GM23248 (cell line): ENCODE data around the gene COX19. TPM values are rescaled to one million over a fixed set of nuclear protein-coding genes. Genes with fewer than 3 reads are reported as not detected.

Experiments
- DNase-seq: peaks from one replicate; pipeline ENCODE4 v3.0.0-alpha.2; 2015
- H2AFZ ChIP-seq: fragments of 200-600 bp; sonication (generic); 2 replicates; pipeline ENCODE4 v1.6.1; 2016; ENCODE audit warnings: antibody characterized with exemption
- H3F3A ChIP-seq: fragments of 200-600 bp; sonication (generic); 2 replicates; pipeline ENCODE4 v1.6.1; 2016; ENCODE audit warnings: mild to moderate bottlenecking, antibody characterized with exemption, mixed run types; ENCODE audit not compliant: insufficient read depth
- H3K27ac ChIP-seq: fragments of 200-600 bp; sonication (generic); 2 replicates; pipeline ENCODE4 v1.5.1; 2016; ENCODE audit warnings: mild to moderate bottlenecking
- H3K27me3 ChIP-seq: fragments of 200-600 bp; sonication (generic); replicated peaks from 2 replicates; pipeline ENCODE4 v1.6.1; 2016; ENCODE audit warnings: mild to moderate bottlenecking; ENCODE audit not compliant: insufficient read depth
- H3K36me3 ChIP-seq: fragments of 200-600 bp; sonication (generic); 2 replicates; pipeline ENCODE4 v1.6.1; 2016; ENCODE audit warnings: low read depth, mild to moderate bottlenecking
- H3K4me1 ChIP-seq: fragments of 200-600 bp; sonication (generic); 2 replicates; pipeline ENCODE4 v1.6.1; 2016; ENCODE audit warnings: mild to moderate bottlenecking; ENCODE audit not compliant: insufficient read depth
- H3K4me2 ChIP-seq: fragments of 200-600 bp; sonication (generic); one replicate; pipeline ENCODE4 v1.6.1; 2016; ENCODE audit warnings: mild to moderate bottlenecking; ENCODE audit not compliant: unreplicated experiment
- H3K4me3 ChIP-seq: fragments of 200-600 bp; sonication (generic); 2 replicates; pipeline ENCODE4 v1.5.1; 2016; ENCODE audit warnings: mild to moderate bottlenecking
- H3K79me2 ChIP-seq: fragments of 200-600 bp; sonication (generic); 2 replicates; pipeline ENCODE4 v1.6.1; 2016; ENCODE audit warnings: mild to moderate bottlenecking; ENCODE audit not compliant: insufficient read depth
- H3K9ac ChIP-seq: fragments of 200-600 bp; sonication (generic); 2 replicates; pipeline ENCODE4 v1.6.1; 2016; ENCODE audit warnings: mild to moderate bottlenecking
- H3K9me2 ChIP-seq: fragments of 200-600 bp; sonication (generic); 2 replicates; pipeline ENCODE4 v1.6.1; 2016; ENCODE audit warnings: mixed run types, mild to moderate bottlenecking, moderate library complexity; ENCODE audit not compliant: insufficient read depth
- H3K9me3 ChIP-seq: fragments of 200-600 bp; sonication (generic); one replicate; pipeline ENCODE4 v1.6.1; 2017; ENCODE audit warnings: low read depth
- H4K20me1 ChIP-seq: fragments of 200-600 bp; sonication (generic); 2 replicates; pipeline ENCODE4 v1.6.0; 2016; ENCODE audit not compliant: insufficient read depth
- EZH2 ChIP-seq: fragments of 200-600 bp; sonication (generic); IDR thresholded peaks from 2 replicates; pipeline ENCODE4 v1.6.1; 2018; ENCODE audit warnings: antibody characterized with exemption, mild to moderate bottlenecking; ENCODE audit not compliant: insufficient read depth, poor library complexity, severe bottlenecking
- EZH2phosphoT487 ChIP-seq: fragments of 200-600 bp; sonication (generic); IDR thresholded peaks from 2 replicates; pipeline ENCODE4 v1.6.1; 2018; ENCODE audit warnings: antibody characterized with exemption, moderate library complexity, mild to moderate bottlenecking, low read depth; ENCODE audit not compliant: insufficient read depth
- WGBS, 2 experiments: methylation state at CpG; one replicate each; pipeline ENCODE4 v1.1.6; 2015 to 2017; ENCODE audit warnings: low lambda C conversion rate in 2 of 2, low coverage in 1 of 2; ENCODE audit errors: missing lambda C conversion rate in 2 of 2; 5-methylcytosine and 5-hydroxymethylcytosine counted together
- in situ Hi-C: fragments of 300-500 bp; cut with MboI; formaldehyde crosslinking; loops from 2 replicates; pipeline ENCODE4 v1.15.0; 2020
- polyA plus RNA-seq: library from polyadenylated mRNA; unstranded; fragments of >200 nt; fragmentation: Nextera tagmentation; extraction: Ambion mirVana; gene quantifications from 2 replicates; pipeline ENCODE4 v1.2.1, GENCODE V29; 2016
- total RNA-seq: library from RNA; depleted of rRNA; stranded (reverse); fragments of >200 nt; shearing (Covaris generic); gene quantifications from 2 replicates; pipeline ENCODE4 v1.2.3, GENCODE V29; 2014

COX19 gene
- total and polyA plus RNA-seq, 2 experiments from 2014 or later, result 5.5 to 9.9 TPM

DNA sequence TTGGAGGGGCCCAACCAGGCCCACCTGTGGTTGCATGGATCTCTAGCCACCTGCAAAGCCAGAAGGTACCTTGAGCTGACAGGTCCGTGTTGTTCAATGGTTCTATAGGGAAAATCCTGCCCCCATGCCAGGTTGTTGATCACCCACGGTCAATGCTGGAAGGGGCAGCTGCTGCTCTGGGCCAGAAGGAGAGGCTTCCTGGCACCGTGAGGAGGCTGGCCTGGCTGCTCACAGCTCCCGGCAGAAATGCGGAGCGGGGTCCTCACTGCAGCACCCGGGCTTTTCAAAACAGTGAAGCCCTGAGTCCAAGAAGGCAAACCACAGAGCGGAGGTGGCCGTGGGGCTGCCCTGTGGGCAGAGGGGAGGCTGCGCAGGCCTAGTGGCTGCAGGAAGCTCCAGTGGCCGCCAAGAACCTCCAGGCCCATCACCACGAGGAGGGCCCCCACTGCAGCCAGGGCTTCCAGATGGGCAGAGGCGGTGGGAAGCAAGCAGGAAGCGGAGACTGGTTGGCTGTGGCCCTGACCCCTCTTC, 44.0 kb upstream of the COX19 start:
- Histone ChIP-seq H3K27ac (no peak overlapping the region), H3K36me3 (no peaks in the 10 kb centered on the region), H3K27me3 (no peaks in the 10 kb centered on the region), H3K4me3 (no peak overlapping the region), H3K4me2 (no peak overlapping the region), H3K4me1 (no peaks in the 10 kb centered on the region), H3K9me2 (no peaks in the 10 kb centered on the region), H3K9me3 (no peaks in the 10 kb centered on the region), H2AFZ (no peak overlapping the region), H3F3A (no peaks in the 10 kb centered on the region), H3K9ac (no peak overlapping the region), H4K20me1 (no peaks in the 10 kb centered on the region), H3K79me2 (peaks cover 21% of the 10 kb centered on the region)
- TF ChIP-seq EZH2phosphoT487, result no peak
- no peak for TF ChIP-seq EZH2
- WGBS, 2 experiments, result 86 to 87% methylated on average over 14 of the region's 14 CpGs
- no peak for DNase-seq
- in situ Hi-C loops, result no loop called here

DNA sequence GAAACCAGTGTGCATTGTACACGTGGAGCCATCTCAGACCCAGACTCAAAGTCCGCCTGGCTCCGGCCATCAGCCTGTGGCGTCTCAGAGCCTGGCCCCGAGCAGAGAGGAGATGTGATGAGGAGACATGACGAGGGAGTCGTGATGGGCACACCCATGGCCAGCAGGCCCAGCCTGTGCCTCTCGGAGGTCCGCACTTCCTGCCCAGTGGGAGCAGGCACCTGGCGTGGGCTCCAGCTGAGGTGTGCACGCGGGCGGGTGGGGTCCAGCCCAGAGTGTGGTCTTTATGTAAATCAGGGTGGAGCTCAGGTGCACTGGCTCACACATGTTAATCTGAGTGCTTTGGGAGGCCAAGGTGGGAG, 43.0 kb upstream of the COX19 start:
- H3K4me2 ChIP-seq, result no peak overlapping the region
- DNase-seq, result no peak
- peaks cover 11% of the 10 kb centered on the region; the same call in 1 of the 2 replicates for H3K79me2 ChIP-seq
- no peaks in the 10 kb centered on the region for H3K36me3 ChIP-seq
- no peaks in the 10 kb centered on the region for H3K9me2 ChIP-seq
- H4K20me1 ChIP-seq, result no peaks in the 10 kb centered on the region
- no peak overlapping the region for H3K27ac ChIP-seq
- H3F3A ChIP-seq, result no peaks in the 10 kb centered on the region
- TF ChIP-seq EZH2 (no peak), EZH2phosphoT487 (no peak)
- no peak overlapping the region for H3K4me3 ChIP-seq
- H3K27me3 ChIP-seq, result no peaks in the 10 kb centered on the region
- 91 to 93% methylated on average over 13 of the region's 13 CpGs for WGBS, 2 experiments
- in situ Hi-C loops, result no loop called here
- H3K4me1 ChIP-seq, result no peaks in the 10 kb centered on the region
- no peak overlapping the region for H2AFZ ChIP-seq
- no peaks in the 10 kb centered on the region for H3K9me3 ChIP-seq
- H3K9ac ChIP-seq, result no peak overlapping the region

DNA sequence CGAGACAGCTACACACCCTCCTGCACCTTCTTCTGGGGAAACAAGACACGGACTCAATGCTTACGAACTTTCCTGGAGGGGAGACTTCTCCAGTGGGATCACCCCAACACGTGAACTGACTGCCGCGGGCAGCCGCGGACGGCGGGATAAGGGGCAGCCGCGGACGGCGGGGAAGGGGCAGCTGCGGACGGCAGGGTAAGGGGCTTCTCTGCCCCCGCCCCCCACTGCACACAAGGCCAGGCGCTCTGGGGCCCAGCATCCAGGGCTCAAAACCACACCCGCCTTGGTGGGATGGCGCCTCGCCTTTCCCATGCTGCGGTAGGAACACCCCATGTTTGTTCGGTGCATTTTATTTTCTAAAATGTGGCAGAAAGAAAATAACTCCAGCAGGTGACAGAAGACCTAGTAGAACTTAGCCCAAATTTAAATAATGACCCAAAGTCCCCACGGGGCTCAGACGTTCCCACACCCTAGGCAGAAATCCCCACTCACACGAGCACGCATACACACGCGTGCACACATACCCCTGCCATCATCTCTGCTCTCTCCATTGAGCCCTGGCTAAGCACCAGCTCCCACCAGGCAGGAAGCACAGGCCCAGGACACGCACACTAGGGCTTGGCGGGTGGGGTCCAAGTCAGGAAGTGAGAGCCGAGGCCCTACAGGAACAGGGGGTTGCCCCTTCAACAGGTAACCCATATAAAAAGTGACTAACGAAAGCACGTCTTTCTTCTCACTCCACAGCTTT, 42.4 kb upstream of the COX19 start:
- DNase-seq, result no peak
- H3K4me2 ChIP-seq, result no peak overlapping the region
- H3K4me1 ChIP-seq, result no peaks in the 10 kb centered on the region
- no peak overlapping the region for H2AFZ ChIP-seq
- no peaks in the 10 kb centered on the region for H3K36me3 ChIP-seq
- H3K4me3 ChIP-seq, result no peak overlapping the region
- no peaks in the 10 kb centered on the region for H3K27me3 ChIP-seq
- no peak overlapping the region for H3K9ac ChIP-seq
- WGBS, 2 experiments, result 93 to 97% methylated on average over 29 to 33 of the region's 34 CpGs
- H4K20me1 ChIP-seq, result no peaks in the 10 kb centered on the region
- H3K9me3 ChIP-seq, result no peaks in the 10 kb centered on the region
- H3F3A ChIP-seq, result no peaks in the 10 kb centered on the region
- no peaks in the 10 kb centered on the region for H3K9me2 ChIP-seq
- H3K79me2 ChIP-seq, result peaks cover 5% of the 10 kb centered on the region; the same call in 1 of the 2 replicates
- in situ Hi-C loops, result no loop called here
- H3K27ac ChIP-seq, result no peak overlapping the region
- TF ChIP-seq EZH2 (no peak), EZH2phosphoT487 (no peak)

DNA sequence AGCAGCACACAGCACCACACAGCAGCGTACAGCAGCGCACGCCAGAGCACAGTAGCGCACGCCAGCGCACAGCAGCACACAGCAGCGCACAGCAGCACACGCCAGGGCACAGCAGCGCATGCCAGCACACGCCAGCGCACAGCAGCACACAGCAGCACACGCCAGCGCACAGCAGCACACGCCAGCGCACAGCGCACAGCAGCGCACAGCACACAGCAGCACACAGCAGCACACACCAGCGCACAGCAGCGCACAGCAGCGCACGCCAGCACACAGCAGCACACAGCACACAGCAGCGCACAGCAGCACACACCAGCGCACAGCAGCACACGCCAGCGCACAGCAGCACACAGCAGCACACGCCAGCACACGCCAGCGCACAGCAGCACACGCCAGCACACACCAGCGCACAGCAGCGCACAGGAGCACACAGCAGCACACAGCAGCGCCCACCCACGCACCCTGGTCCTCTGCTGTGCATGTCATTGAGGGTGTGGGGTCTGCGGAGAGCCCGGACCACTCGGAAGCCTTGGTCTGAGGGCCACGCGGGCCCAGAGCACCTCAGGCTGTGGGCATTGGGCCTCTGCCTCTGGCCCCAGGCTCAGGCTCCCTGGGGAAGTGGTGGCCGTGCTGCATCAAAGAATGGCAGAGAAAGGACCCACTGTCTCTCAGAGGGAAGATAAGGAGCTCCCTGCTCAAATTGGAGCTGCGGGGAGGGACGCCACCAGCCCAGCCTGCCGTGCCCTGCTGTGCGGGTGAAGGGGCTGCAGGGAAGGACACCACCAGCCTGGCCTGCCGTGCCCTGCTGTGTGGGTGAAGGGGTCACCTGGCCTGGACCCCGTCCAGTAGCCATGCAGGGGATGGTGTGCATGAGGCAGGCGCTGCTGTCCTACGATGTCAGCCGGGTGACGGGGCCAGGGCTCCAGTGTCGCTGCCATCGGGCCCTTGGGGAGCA, 41.5 kb upstream of the COX19 start:
- Histone ChIP-seq H3K27me3 (no peaks in the 10 kb centered on the region), H4K20me1 (no peaks in the 10 kb centered on the region), H3K36me3 (no peaks in the 10 kb centered on the region), H3K4me1 (no peaks in the 10 kb centered on the region), H3K27ac (no peak overlapping the region), H3K4me3 (no peak overlapping the region), H3K4me2 (no peak overlapping the region), H3K9ac (no peak overlapping the region), H3K9me2 (no peaks in the 10 kb centered on the region), H3K9me3 (no peaks in the 10 kb centered on the region), H2AFZ (no peak overlapping the region), H3F3A (no peaks in the 10 kb centered on the region), H3K79me2 (peaks cover 3% of the 10 kb centered on the region; the same call in 1 of the 2 replicates)
- 89 to 91% methylated on average over 34 to 39 of the region's 51 CpGs for WGBS, 2 experiments
- no peak for TF ChIP-seq EZH2phosphoT487
- TF ChIP-seq EZH2, result no peak
- in situ Hi-C loops, result no loop called here
- DNase-seq, result no peak
